Peyer's patch (tissue), 4 donors: ENCODE data around the gene RCOR3.

Experiments
- POLR2A ChIP-seq, 2 donors: fragments of 450-650 bp; IDR thresholded peaks; one replicate each; pipeline ENCODE4 v1.5.1; 2017; ENCODE audit warnings: antibody characterized with exemption in 2 of 2, mild to moderate bottlenecking in 2 of 2, moderate library complexity in 2 of 2
- TF ChIP-seq, protein P1 (sequence below), 6 experiments: fragments of 450-650 bp in 4 of 6; fragments of 200-600 bp in 2 of 6; sonication (generic) in 1 of 6; IDR thresholded peaks; one replicate each; pipeline ENCODE4 v1.5.1; 2017 to 2019; ENCODE audit warnings: antibody characterized with exemption in 6 of 6, mild to moderate bottlenecking in 3 of 6, moderate library complexity in 1 of 6

DNA sequence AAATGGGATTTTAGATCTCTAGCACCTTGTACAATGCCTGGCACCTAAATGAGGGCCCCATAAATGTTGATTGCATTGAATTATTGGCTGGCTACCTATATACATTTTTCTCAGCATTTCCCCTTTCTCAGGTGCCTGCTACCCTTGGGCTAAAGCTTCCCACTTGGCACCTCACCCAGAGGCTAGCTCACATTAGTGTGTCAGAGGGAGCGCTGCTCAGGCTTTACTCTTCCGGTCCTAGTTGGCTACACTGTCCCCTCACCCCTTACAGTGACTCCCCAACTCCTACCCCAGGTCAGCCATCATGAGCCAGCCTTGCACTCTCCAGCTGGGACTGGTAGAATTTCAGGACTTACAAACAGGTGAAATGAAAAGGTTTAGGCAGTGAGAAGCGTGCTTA, 77.0 kb downstream of the RCOR3 start:
- TF ChIP-seq, protein P1, sequence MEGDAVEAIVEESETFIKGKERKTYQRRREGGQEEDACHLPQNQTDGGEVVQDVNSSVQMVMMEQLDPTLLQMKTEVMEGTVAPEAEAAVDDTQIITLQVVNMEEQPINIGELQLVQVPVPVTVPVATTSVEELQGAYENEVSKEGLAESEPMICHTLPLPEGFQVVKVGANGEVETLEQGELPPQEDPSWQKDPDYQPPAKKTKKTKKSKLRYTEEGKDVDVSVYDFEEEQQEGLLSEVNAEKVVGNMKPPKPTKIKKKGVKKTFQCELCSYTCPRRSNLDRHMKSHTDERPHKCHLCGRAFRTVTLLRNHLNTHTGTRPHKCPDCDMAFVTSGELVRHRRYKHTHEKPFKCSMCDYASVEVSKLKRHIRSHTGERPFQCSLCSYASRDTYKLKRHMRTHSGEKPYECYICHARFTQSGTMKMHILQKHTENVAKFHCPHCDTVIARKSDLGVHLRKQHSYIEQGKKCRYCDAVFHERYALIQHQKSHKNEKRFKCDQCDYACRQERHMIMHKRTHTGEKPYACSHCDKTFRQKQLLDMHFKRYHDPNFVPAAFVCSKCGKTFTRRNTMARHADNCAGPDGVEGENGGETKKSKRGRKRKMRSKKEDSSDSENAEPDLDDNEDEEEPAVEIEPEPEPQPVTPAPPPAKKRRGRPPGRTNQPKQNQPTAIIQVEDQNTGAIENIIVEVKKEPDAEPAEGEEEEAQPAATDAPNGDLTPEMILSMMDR (IDR thresholded peaks at IDR 0.05), result no peak
- no peak for TF ChIP-seq POLR2A (IDR thresholded peaks at IDR 0.05)
